Stimulated activated CD8-positive, alpha-beta memory T cell treated with anti-CD3 and anti-CD28 coated beads, Interleukin-4, amount 100 ng/mL, for 24 hours (primary cell): Measurements from ENCODE around the gene ZNF407.

Experiments used
- DNase-seq: peaks from one replicate; pipeline ENCODE4 v3.0.0-alpha.2; 2020; ENCODE audit warnings: low read depth

The ZNF407 gene

DNA sequence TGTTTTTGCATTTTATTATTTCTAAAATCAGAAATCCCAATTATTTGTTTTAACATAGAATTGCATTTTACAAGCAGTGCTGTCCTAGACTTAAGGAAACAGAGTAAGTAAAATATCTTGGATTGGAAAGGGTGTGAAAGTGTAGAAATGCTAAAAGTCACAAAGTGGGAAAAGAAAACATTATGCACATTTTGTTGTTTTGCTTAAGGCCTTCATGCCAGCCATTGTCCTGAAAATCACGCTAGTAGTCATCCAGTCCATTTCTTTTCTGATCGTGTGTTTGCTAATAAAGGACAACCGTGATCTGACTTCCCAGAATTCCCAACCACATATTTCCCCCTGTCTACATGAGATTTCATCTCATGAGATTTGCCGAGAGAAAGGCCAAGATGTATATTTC is 412.2 kb downstream of the ZNF407 start:
- no peak for DNase-seq

DNA sequence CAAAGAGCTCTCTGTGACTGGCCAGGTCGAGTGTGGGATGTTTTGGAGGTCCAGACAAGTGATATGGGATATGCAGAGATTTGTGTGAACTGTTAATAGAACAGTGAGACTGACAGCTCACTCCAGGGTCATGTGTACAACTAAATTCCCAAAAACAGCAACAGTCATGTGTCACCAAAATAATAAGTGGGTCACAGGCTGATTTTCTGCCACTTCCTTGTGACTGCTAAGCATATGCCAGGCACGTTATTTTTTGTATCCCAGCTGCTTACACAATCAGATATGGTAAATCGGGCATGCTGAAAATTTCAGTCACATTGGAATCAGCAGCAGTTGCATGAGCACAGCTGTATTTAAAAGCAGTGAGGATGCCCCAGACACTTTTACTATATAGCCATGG is 412.6 kb downstream of the ZNF407 start:
- no peak for DNase-seq

DNA sequence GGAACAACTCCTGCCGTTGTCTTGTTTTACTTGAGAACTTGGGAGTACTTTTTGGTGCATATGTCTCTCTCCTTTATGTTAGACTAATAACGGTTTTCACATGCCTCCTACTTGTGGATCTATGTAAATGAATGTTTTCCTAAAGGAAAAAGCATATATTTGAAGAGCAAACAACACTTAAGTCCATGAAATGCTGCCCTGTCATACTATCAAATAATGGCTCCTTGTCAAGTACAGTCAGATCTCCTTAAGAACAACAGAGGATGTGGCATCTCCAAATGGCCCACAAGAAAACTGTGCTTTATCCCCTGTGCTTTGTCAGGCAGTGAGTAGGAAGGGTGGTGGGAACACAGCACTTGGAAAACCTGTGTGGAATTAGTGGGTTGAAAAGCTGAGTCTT is 413.0 kb downstream of the ZNF407 start:
- DNase-seq = no peak

DNA sequence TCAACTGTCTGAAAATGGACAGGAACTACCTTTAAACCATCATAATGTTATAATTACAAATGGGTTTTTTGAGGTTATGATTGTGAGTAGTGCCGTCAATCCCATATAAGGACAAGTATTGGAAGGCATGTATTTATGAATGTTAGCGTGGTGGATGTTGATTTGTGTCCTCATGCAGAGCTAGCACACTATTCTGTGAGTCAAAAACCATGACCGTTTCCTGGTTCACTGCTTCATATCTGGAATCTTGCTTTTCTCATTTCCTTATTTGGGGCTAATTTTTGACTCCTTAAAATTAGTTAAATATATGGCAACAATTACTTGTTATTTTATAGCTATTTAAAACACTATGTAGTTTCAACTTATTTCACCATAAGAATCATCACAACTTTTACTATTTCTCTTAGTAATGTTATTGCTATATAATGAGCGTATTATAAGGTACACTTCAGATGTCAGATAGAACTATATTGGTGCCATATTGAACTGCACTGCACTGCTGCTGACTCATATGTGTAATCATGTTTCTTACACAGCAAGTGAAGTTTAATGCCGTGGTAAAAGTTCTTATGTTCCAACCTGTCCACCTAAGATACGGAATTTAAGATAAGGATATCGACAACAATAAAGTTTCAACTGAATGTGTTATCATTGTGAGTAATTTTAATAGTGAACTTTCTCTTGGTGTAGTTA is 418.5 kb downstream of the ZNF407 start:
- no peak for DNase-seq

DNA sequence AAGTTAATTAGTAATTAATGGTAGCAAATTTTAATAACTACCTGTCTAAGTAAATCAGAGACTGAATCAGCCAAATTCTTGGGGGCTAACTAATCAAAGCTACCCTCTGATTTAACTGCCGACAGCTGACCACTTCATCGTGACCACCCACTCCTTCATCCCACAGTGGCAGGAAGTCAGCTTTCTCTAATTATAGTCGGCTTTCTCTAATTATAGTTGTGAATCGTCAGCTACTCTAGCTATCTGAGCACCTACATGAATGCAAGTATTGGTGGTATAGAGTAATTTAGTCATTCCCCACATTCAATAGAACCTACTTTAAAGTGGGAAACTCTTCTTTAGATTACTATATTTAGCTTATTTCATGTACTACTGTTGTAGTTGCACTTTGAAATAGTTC is 425.8 kb downstream of the ZNF407 start:
- no peak for DNase-seq

DNA sequence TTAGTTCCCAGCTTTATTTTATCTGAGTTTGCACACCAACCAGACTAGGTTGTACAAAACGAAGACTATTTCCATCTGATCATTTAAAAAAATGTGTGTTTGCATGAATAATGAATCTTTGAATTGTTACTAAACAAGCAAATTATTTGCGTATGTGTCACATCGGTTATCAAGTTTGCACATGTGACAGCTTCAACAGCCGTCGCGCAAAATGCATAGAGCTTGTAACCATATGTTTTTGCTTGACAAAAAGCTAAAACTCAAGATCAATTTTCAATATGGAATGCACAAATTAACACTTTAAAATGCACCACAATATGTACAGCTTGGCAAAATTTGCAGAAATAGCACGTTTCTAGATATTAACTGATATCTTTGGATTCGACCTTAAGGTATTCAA is 427.2 kb downstream of the ZNF407 start:
- DNase-seq = no peak

DNA sequence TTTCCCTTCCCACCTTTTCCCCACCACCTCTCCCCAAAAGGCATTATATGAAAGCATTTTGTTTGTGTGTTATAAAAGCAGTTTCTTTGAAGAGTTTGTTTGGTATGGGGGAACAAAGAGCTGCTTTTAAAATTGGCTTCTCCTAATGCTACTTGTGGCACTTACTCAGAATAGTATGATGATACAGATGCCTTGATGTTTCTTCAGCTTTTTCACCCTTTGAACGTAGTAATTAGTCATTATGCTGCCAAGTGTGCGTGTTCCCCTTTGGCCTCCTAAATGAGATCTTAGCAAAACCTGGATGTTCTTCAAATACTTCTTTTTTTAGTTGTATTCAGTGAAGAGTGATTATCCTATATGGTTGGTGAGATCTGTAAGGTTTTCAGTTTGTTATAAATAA is 427.9 kb downstream of the ZNF407 start:
- DNase-seq = no peak

DNA sequence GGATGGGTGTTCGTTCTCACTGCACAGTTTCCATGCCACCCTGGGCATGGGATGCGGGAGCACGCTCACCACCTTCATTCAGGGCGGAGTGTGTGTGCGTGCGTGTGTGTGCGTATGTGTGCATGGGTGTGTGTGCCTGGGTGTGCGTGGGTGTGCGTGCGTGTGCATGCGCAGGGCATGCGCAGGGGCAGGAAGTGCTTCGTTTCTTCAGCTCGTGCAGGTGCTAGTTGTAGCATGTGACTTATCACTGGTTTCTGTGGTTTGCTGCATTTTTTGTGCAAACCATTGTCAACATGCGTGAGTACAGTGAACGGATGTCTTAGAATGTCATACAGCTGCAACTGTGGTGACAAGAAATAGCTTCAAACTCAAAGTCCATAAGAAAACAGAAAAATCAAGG is 431.8 kb downstream of the ZNF407 start:
- DNase-seq = no peak

DNA sequence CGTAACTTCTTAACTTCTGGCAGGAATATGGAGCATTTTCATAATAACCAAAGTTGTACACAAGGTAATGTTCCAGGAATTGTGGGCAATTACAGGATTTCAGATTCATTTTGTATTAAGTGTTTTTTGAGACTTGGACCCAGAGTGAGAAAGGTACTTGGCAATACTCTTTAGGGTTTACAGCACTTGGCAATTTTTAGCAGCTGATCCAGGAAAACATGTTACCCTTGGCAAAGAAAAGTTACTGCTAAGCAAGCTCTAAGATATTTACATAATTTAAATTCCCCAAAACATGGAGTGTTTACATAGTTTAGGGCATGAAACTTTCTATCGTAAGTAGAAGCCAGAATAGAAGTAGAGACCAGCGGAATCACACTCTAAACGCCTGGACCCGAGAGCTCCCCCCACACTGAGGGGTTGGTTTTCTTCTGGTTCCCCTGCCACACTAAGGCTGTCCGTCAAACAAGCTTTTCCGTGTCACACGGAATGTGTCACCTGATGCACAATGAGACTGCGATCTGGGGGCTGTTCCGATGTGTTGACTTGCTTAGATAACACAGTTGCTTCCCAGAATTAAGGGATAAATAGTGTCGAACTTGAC is 434.1 kb downstream of the ZNF407 start:
- no peak for DNase-seq

DNA sequence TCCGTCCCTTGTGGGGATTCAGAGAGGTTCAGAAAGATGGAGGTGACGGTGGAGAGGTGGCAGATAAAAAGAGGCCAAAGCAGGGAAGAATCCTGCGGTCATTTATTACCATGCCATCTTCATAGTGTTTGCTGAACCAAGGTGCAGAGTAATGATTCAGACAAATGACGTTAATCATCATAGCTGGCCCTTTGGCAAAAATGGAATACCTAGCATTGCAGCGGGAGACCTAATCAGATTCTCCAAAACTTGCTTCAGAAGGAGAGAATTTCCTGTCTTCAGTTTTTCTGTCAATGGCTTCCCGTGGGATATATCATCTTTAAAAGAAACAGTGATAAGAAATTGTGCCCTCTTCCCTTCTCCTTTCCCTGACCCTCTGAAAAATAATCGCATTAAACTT is 435.8 kb downstream of the ZNF407 start:
- DNase-seq = no peak

DNA sequence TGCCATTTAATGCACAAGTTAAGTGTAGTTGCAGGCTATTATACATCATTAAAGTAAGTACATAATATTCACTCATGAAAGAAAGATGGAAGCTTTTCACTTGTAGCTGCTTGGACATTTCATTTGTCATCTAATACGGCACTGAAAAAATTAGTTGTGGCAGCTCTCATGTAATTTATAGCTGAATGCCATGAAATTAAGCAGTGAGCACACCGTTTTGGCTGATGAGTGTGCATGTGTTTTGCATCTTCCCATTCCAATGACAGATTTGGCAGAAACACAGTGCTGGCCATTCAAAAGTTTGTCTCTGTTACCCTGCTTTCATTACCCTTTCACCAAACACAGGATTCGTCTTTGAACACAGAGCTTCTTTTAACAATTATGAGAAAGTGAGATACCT is 437.3 kb downstream of the ZNF407 start:
- no peak for DNase-seq

DNA sequence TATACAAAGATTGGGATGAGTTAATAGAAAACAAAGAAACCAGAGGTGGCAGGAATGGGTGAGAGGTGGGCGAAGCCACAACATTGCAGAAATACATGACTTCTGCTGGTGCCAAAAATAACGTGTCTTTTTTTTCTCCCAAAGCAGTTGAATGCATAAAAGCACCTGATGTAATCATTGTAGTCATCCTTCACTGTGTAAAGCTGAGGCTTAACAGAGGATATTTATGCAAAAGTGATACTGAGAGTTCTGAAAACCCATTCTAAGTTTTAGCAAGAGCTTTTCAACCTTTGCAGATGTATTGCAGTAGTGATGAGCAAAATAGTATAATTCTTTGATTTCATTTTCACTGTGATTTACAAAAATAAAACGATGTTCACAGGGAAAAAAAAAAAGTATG is 438.3 kb downstream of the ZNF407 start:
- no peak for DNase-seq

DNA sequence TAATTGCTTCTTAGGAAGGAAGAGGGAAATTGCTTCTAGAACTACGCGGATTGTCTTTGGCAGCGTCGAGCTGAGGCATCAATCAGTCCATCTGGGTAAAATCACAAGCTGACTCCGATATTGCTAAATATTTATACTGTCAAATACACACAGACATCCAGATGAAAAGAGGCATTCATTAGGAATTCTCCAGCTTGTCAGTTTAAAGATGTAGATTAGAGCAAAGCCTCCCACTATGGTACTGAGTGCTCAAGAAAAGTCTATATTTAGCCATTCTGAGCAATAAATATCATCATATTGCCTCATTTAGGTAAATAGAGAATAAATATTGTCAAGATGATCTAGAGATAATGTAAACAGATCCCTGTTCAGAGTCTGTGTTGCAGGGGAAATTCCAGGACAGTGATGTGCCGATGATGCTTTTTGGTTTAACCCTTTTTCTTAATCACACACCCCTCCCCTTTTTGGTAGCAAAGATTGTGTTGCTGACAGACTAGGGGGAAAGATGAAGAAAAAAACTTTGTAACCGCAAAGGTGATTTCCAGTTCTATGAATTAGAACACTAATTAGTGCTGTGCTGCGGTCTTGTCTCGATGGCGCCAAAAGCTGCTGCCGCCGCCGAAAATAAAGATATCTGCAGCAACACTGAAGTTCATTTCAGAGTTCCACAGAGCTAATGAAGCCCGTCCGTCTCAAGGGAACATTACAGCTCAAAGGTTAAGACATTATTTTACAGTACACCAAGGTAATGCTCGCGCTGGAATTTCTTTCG is 439.4 kb downstream of the ZNF407 start:
- DNase-seq = no peak

DNA sequence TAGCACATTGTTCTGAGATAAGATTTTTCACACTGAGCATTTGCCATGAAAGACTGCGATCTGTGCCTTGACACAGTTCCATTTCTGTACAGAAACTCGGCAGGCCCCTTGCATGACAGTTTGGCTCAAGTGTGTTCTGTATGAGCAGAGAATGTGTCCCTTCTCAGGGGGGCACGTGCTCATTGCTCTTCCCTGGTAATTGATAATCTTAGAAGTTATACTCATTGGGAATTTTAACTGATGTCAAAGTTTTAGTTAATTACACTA is 440.0 kb downstream of the ZNF407 start:
- no peak for DNase-seq

DNA sequence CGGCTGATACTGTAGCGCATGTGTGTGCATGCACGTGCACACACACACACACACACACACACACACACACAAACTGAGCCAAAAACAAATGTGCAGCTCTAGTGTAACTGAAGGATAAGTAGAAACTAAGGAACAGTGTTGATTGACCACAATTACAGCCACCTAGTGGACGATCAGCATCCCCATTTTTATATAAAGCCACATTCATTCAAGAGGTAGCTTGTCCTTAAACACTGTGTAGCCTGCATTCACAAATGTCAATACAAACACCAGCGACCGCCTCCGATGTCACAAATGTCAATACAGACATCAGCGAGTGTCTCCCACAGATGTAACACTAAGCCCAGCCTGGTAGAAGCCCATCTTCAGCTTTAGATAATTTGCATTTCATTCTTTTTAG is 443.9 kb downstream of the ZNF407 start:
- no peak for DNase-seq

DNA sequence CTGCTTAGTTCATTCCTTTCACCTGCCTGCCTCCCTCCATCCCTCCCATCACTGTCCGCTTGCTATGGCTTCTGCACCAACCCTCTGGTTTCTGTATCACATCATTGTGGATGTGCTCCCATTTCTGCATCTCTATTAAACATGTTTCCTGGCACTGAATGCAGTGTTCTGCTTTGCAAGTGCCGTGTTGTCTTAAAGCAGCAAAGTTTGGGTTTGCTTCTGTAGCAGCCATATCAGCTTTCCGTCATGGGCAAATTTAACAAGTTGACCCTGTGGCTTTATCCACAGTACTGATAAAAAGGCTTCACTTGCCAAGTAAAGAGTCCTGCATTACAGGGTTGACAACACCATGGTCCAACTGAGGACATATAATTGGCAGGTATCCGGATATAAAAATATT is 445.8 kb downstream of the ZNF407 start:
- DNase-seq = no peak

DNA sequence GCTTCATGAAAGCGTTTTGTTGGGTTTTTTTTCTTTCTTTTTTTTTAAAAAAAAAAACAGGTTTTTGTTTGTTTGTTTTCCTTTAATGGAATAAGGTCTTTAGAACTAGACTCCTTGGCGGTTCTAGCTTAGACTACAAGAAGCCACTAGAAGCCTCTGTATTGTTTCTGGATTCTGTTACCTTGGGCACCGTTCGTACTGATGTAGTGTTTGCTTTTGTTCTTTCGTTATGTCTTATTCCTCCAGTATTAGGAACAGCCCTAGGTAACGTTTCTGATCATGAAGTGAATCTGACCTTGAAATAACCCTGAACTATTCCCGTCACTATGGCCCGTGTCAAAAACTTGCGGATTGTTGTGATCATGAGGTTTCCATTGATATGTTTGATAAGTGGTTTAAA is 446.6 kb downstream of the ZNF407 start:
- DNase-seq = no peak

DNA sequence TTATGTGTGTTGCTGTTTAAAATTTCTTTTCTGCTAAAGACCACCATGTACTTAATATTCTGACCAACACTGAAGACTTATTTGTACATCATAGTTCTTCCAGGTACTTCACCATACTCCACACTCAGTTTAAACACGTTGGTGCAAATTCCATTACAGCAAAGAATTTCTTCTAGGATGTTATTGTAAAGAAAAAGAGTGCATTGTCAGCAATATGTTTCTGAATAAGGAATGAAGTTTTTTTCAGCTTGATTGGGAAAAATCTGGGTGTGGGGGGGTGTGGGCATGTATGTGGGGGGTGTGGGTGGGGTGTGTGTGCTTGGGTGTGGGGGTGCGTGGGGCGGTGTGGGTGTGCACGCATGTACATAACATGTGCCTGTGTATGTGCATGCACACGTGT is 447.1 kb downstream of the ZNF407 start:
- no peak for DNase-seq

DNA sequence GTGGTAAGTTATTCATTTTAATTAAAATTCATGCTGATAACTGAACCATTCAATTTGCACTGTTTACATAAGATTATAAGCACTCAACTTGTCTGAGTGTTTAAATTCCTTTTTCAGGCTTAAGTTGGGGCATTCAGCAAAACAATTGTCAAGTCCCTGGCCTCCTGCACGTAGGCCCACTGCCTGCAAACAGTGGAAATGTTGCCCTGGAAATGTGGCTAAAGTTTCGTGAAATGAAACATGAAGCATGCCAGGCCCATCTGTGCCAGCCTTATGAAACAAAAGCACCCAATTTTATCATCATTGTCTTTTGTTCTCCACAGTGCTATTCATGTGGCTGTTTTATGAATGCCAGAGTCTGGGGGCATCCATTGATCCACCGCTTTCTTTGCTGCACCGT is 447.6 kb downstream of the ZNF407 start:
- DNase-seq = no peak

DNA sequence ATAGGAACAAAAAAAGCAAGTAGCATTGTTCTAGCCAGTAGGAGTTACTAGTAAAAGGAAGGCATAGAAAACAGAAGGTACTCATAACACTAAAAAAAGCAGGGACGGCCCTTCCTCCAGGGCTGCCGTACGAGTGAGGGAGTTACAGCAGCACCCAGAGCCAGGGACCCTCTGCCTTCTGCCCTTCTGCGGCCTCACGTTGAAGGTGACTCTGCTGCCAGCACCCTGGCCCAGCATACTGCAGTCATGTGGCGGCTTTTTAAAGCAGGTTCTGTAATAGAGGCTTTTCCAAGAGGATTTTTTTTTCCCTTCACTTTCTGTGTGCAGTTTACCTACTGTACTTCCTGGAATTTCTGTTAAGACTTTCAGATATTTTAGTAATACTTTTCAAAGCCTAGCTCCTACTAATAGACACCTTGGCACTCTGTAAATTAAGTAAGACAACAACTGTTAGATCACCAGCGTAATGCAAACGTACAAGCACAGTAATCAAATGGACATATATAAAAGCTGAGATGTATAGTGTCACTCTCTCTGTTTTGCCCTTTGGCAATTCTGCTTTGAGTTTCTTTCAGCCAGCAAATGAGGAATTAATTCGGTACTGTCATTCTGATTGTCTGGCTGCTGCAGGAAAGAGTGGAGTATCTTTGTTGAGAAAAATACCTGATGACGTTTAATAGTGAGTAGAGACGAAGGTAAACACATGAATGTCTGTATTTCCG is 449.7 kb downstream of the ZNF407 start:
- DNase-seq = no peak

DNA sequence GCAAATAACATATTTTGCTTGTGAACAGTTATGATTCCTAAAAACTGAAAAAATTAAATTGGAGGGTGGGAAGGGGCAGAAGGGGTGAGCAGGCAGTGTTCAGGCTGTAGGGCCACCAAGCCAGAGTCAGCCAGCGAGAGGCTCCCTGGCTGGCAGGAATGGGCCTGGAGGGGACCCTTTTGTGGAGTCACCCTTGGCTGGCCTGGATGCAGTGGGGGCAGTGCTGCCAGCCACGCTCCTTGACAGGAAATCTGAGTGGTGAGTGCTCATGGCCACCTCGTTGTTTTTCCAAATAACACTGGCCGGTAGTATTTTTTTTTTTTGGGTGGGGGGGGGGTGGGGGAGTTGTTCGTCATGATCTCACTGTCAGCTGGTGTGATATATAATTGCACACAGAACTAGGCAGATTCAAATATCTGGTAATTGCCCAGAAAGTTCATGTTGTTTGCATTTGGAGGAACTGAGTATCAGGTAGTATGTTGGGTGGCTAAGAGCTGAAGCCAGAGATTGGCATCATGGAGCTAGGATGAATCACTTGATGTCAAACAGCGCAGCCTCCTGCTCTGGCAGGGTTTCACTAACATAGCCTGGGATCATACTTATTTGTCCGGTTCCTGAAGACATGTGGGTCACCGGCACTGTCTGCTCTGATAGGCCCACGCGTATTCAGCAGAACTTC is 451.2 kb downstream of the ZNF407 start:
- DNase-seq = no peak

DNA sequence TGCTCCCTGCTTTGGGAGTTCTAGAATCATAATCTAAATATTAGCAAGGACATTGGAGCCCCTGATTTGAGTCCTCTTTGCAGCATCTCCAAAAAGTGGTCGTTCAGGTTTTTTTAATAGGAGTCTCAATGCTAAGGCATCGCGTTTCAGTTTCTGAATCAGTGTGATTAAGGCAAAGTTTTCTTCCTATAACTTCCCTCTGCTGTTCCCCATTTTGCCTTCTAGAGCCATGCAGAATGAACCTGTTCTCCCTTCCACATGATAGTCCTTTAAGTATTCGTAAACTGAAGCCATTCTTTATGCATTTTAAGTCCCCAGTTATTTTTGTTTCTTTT is 451.8 kb downstream of the ZNF407 start:
- DNase-seq = no peak

DNA sequence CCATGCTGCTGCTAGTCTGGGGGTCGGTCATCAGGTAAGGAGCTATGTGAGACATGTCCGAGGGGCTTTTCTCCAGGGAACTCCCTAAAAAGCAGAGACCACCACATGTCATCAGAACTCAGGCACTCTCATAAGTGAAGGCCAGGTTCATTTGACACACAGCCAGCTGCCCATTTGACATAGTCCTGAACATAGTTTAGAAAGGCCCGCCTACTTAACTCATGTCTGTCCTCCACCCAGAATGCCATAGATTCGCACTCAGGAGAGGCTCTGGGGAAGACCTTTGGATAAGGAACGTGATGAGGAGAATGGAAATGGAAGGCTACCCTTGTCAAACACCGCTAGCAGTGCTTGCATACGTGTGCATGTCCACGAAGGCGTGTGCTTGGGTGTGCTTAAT is 454.1 kb downstream of the ZNF407 start:
- DNase-seq = no peak
